ENCODE results near the gene SERTAD2. TPM values are rescaled to one million over a fixed set of nuclear protein-coding genes. Genes with fewer than 3 reads are reported as not detected.

SERTAD2 gene
- total RNA-seq, 2 experiments from 2014 or later, result 31.2 to 33.9 TPM

DNA sequence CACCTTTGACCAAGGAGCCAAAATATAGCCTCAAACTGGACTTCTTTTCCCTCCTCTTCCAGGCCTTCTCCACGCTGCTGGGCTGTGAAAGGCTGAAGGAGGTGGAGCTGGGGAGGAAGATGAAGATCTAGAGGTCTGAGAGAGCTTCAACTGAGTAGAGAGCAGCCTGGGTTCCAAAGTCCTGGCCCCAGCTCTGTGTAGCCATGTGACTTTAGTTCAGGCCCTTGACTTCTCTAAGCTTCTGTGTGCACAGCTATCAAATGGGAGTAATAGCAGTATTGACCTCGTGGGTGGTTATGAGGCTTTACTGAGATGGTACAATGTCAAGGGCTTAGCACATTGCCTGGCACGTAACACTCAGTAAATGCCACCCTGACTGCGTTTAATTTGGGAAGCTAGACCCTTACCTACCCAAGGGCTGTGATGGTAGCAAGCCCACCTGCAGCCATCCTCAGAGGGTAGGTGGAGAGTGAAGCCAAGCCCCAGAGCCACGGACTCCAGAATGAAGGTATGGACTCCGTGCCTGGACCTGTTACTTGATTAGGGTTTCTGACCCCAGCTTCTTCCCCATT is 38.4 kb downstream of the SERTAD2 start:
- TF ChIP-seq, protein P1, sequence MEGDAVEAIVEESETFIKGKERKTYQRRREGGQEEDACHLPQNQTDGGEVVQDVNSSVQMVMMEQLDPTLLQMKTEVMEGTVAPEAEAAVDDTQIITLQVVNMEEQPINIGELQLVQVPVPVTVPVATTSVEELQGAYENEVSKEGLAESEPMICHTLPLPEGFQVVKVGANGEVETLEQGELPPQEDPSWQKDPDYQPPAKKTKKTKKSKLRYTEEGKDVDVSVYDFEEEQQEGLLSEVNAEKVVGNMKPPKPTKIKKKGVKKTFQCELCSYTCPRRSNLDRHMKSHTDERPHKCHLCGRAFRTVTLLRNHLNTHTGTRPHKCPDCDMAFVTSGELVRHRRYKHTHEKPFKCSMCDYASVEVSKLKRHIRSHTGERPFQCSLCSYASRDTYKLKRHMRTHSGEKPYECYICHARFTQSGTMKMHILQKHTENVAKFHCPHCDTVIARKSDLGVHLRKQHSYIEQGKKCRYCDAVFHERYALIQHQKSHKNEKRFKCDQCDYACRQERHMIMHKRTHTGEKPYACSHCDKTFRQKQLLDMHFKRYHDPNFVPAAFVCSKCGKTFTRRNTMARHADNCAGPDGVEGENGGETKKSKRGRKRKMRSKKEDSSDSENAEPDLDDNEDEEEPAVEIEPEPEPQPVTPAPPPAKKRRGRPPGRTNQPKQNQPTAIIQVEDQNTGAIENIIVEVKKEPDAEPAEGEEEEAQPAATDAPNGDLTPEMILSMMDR (IDR thresholded peaks at IDR 0.05), result no peak
- H3K4me1 Mint-ChIP-seq (ENCODE audit: low read depth), result no peaks in the 10 kb centered on the region
- no peak overlapping the region for H3K4me3 Mint-ChIP-seq
- H3K36me3 Mint-ChIP-seq (ENCODE audit: low read depth), result no peaks in the 10 kb centered on the region
- no peak for ATAC-seq
- no peaks in the 10 kb centered on the region for H3K9me3 Mint-ChIP-seq
- no peak overlapping the region for H3K27ac Mint-ChIP-seq
- CTCF ChIA-PET, result interaction anchor here (1.0 to 3.6 kb wide), 4 partner anchors 10 to 258 kb away, joined by 3 to 12 read pairs (median 6); no protein-coding TSS in a partner anchor
- intact Hi-C loops (cut with micrococcal nuclease), result no loop called here
- H3K27me3 Mint-ChIP-seq, result no peaks in the 10 kb centered on the region
- no peak for DNase-seq
- POLR2A ChIA-PET, result interaction anchor here (0.5 to 2.2 kb wide), 3 partner anchors 8 to 51 kb away, joined by 3 to 12 read pairs (median 3); no protein-coding TSS in a partner anchor

DNA sequence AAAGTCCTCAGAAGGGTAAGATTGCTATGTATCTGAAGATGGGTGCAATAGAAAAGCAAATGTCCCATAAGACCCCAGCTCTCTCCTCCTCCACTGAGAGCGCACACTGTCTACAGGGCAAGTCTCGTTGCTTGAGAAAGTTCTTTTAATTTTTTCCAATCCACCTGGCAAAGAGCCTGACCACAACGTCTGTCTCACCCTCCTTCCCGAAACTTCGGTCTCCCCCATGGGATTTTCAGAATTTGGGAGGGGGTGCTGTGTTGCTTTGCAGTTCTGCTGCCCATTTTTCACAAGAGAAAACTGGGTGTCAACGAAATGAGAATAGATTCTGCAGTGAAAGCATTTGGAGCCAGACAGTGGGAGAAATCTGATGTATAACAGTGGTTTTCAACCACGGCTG is 40.4 kb downstream of the SERTAD2 start:
- POLR2A ChIA-PET, result no interaction called here
- CTCF ChIA-PET, result no interaction called here
- TF ChIP-seq, protein P1 (IDR thresholded peaks at IDR 0.05), result no peak
- H3K4me1 Mint-ChIP-seq (ENCODE audit: low read depth), result peaks cover under 1% of the 10 kb centered on the region
- no peaks in the 10 kb centered on the region for H3K27me3 Mint-ChIP-seq
- H3K4me3 Mint-ChIP-seq, result no peak overlapping the region
- no peak for ATAC-seq
- H3K36me3 Mint-ChIP-seq (ENCODE audit: low read depth), result no peaks in the 10 kb centered on the region
- no peak overlapping the region for H3K27ac Mint-ChIP-seq
- intact Hi-C loops (cut with micrococcal nuclease), result no loop called here
- no peaks in the 10 kb centered on the region for H3K9me3 Mint-ChIP-seq
- no peak for DNase-seq

DNA sequence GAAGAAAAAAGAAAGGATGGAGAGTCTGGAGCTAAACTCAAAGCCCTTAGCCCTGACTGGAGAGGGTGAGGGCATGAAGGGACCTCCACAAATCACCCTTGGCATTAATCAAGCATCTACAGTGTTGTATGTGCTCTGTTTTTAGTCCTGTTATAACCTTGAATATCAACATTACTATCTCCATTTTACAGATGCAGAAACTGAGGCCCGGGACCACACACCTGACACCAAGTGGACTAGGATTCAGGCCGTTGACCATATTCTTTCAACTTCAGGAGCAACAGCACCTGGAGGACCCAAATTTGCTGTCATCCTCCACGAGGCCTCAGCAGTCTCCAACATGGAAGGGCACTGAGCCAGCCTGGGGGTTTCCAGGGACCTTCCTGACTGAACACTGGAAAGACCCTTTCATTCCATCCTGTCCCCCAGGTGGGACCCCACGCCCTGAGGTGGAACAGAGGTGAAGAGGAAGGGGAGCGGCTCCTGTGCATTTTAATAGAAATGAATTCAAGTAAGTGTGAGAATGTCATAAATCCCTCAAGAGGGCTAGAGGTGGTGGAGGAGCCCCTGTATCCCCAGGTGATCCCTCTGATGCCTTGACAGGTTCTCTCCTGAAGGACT is 41.0 kb downstream of the SERTAD2 start:
- CTCF ChIA-PET, result no interaction called here
- intact Hi-C loops (cut with micrococcal nuclease), result no loop called here
- H3K4me1 Mint-ChIP-seq (ENCODE audit: low read depth), result peaks cover 7% of the 10 kb centered on the region
- ATAC-seq (no peak), DNase-seq (no peak)
- TF ChIP-seq, protein P1 (IDR thresholded peaks at IDR 0.05), result no peak
- H3K36me3 Mint-ChIP-seq (ENCODE audit: low read depth), result no peaks in the 10 kb centered on the region
- no peaks in the 10 kb centered on the region for H3K27me3 Mint-ChIP-seq
- H3K9me3 Mint-ChIP-seq, result no peaks in the 10 kb centered on the region
- no peak overlapping the region for H3K27ac Mint-ChIP-seq
- no peak overlapping the region for H3K4me3 Mint-ChIP-seq
- POLR2A ChIA-PET, result no interaction called here

DNA sequence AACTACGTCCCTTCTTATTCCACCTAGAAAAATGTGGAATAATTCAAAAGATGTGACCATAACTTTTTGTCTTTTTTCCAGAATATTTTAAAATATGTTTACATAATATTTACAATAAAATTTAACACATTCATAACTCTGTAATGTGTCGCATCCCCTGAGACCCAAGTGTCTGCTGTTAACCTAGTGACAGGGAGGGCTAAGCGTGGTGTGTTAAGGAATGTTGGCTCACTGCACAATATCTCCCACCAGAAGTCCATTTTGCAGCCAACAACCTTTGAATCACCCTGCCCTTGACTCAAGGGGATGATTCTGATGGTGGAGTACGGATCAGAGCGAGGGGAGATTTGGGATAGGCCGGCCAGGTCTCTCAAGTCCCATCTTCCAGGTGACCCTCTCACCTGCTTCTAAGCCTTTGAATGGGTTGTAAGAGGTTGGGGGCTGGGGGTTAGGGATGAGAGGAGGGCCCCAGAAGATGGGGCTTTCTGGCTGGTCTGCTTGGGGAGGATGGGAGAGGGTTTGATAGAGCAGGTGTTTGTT is 43.3 kb downstream of the SERTAD2 start:
- no peaks in the 10 kb centered on the region for H3K9me3 Mint-ChIP-seq

More for the DNA sequence above, 43.3 kb downstream of the SERTAD2 start:
- no peak for DNase-seq
- TF ChIP-seq, protein P1 (IDR thresholded peaks at IDR 0.05), result no peak
- no peaks in the 10 kb centered on the region for H3K36me3 Mint-ChIP-seq (ENCODE audit: low read depth)
- no peak for ATAC-seq
- no peaks in the 10 kb centered on the region for H3K27me3 Mint-ChIP-seq
- peak overlapping the region; percentile 60 for H3K4me3 Mint-ChIP-seq
- intact Hi-C loops (cut with micrococcal nuclease), result no loop called here
- peaks cover 22% of the 10 kb centered on the region for H3K4me1 Mint-ChIP-seq (ENCODE audit: low read depth)
- ChIA-PET POLR2A (interaction anchor here (5.6 kb wide), 1 partner anchor 43 kb away, joined by 34 read pairs; the partner anchor contains the start of gene SERTAD2), CTCF (interaction anchor here (0.7 to 2.3 kb wide), 6 partner anchors 9 to 157 kb away, joined by 3 to 9 read pairs (median 4); no protein-coding TSS in a partner anchor)
- H3K27ac Mint-ChIP-seq, result no peak overlapping the region
